ENCODE results near the gene PVALEF.

The PVALEF gene

DNA sequence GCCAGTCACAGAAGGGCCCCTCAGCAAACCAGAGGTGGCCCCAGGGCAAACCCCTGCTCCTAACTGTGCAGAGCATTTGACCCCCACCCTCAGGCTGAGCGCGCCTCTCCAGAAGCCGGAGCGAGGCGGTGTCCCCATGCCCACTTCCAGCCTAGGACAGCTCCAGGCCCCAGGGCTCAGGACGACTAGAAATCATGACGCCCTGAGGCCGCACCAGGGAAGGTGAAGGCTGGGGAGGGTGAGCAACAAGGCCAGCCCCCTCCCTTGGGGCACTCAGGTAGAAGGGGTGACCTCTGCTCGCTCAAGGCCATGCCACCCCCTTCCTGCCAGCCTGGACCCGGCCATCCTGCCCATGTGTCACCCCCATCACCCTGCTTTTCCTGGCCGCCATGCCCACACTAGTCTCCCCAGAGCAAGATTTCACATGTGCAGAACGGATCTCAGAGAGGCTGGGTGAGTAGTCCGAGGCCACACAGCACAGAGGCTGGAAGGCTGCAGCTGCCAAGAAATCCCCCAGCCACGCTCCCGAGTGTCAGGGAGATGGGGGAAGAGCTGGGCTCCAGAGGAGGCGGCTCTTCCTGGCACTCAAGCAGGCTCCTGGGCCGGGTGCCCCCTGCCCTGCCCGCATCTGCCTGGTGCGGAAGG lies 2.1 kb upstream of the PVALEF start:
- FAIRE-seq, result no peak

DNA sequence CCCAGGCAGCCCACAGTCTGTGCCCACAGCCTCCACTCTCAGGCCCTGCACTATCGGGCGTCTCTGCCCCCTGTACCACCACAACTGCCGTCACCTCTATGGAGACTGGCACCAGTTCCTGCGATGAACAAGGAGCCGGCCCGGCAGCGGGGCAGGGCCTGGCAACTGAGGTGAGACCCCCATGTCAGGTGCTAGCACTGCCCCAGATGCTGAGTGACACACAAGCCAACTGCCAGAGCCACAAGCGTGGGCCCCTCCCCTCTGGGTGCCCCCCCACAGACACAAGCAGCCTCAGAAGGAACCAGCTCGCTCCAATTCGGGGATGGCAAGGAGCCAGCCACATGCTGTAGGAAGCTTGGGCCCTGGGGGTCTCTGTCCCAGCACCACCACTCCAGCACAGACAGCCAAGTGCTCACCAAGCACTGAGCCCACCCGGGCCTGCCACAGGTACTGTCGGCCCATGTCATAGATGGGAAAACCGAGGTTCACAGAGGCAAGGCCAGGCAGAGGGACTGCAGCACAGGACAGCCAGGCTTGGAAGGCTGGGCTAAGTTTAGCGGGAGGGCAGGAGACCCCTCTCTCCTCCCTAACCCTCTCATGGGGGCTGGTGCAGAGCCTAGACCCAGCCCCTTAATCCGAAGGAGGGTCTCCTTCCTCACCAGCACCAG lies 1.5 kb upstream of the PVALEF start:
- no peak for FAIRE-seq

- no peak for FAIRE-seq
Observed at GRCh38 chr17:81164371-81165245, 699 bp upstream of the PVALEF start.

GRCh38 chr17:81166033-81166492 lies 756 bp downstream of the PVALEF start, which contains the start of gene AATK:
AATK (minus strand) TSS chr17:81166221; CDS start chr17:81165992, 229 bp downstream.
- FAIRE-seq, result no peak

DNA sequence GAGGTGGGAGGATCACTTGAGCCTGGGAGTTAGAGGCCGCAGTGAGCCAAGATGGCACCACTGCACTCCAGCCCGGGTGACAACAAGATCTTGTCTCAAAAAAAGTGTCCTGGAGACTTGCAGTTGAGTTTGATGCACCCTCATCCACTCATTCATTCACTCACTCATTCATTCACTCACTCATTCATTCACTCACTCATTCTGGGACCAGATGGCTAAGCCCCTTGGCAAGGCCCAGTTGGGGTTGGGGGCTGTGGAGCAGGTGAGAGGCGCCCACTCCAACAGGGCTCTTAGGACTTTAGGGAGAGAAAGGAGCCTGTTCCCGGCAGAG lies 1.9 kb downstream of the PVALEF start:
- FAIRE-seq, result no peak

DNA sequence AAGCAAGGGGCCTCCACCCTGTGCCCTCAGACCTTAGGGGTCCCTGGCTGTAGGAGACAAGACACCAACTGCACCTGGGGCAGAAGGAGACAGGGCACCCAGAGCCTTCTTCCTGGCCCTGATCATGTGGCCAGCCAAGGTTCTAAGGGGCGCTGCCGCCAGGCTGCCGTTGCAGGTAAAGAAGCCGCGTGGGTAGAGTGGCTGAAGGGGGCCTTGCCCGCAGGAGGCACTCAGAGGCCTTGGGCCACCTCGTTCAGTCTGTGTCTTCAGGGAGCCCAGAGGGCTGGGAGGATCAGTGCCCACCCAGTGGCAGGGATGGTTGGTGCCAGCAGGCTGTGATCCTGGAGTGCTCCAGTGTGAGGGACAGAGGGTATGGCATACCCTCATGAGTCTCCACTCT lies 2.3 kb downstream of the PVALEF start:
- FAIRE-seq, result no peak

DNA sequence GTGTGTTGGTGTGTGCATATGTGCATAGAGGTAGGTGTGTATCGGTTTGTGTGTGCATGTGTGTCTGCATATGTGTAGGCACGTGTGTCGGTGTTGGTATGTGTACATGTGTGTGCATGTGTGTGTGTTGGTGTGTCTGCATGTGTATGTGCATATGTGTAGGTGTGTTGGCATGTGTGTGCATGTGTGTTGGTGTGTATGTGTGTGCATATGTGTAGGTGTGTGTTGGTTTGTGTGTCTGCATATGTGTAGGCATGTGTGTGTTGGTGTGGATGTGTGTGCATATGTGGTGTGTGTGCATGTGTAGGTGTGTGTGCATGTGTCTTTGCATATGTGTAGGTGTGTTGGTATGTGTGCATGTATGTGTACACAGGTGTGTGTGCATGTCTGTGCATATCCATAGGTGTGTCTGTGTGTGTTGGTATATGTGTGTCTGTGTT lies 4.6 kb downstream of the PVALEF start:
- no peak for FAIRE-seq

GRCh38 chr17:81170727-81171494 lies 5.6 kb downstream of the PVALEF start:
- FAIRE-seq, result no peak

DNA sequence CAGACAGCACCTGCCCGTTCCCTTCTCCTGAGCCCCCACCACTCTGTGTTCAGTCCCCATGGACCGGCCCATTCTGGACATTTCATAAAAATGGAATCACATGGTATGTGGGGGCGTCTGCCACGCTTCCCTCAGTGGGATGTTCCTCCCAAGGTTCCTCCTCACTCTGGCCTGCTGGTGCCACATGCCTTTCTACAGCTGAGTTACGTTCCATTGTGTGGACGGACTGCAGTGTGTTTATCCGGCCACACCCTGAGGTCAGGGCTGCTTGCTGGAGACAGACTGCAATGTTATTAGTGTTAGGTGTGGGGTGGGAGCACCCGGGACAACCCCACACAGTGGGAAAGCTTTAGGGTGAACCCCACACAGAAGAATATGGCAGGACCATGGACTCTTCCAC lies 6.6 kb downstream of the PVALEF start:
- FAIRE-seq, result no peak

DNA sequence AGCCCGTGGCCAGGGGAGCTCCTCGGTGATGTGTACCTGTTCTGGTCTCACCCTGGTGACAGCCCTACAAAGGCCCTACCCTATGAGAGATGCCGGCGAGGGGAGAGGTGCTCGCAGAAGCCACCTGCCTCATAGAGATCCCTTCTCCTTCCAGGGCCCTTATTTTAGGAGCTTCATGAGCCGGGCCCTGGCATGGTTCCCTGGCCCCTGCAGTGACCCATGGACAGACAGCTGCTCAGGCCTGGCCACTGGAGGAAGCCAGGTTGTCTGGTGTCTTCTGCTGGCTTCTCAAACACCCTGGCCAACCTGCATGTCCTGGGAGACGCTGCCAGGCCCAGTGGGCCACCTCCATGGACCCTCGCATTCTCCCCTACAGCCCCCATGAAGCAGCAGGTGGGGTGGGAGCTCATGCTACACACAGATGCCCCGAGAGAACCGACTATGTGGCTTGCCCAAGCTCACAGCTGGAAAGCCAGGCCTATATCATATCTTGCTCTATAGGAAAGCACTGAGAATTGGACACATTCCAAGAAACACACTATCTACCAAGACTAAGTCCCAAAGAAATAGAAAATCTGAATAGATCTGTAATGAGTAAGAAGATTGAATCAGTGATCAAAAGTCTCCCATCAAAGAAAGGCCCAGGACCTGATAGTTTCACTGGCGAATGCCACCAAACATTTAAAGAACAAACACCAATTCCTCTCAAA lies 7.9 kb downstream of the PVALEF start:
- FAIRE-seq, result no peak

DNA sequence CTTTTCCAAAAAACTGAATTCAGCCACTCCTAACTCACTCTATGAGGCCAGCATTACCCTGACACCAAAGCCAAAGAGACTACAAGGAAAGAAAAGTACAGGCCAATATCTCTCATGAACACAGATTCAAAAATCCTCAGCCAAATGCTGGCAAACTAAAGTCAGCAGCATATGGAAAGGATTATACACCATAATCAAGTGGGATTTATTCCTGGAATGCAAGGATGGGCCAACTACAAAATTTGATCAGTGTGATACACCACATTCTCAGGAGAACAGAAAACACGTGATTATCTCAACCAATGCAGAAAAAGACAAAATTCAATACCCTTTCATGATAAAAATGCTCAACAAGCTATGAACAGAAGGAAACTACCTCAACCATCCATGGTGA lies 8.5 kb downstream of the PVALEF start:
- no peak for FAIRE-seq

GRCh38 chr17:81176666-81177065 lies 11.4 kb downstream of the PVALEF start:
- FAIRE-seq, result no peak

DNA sequence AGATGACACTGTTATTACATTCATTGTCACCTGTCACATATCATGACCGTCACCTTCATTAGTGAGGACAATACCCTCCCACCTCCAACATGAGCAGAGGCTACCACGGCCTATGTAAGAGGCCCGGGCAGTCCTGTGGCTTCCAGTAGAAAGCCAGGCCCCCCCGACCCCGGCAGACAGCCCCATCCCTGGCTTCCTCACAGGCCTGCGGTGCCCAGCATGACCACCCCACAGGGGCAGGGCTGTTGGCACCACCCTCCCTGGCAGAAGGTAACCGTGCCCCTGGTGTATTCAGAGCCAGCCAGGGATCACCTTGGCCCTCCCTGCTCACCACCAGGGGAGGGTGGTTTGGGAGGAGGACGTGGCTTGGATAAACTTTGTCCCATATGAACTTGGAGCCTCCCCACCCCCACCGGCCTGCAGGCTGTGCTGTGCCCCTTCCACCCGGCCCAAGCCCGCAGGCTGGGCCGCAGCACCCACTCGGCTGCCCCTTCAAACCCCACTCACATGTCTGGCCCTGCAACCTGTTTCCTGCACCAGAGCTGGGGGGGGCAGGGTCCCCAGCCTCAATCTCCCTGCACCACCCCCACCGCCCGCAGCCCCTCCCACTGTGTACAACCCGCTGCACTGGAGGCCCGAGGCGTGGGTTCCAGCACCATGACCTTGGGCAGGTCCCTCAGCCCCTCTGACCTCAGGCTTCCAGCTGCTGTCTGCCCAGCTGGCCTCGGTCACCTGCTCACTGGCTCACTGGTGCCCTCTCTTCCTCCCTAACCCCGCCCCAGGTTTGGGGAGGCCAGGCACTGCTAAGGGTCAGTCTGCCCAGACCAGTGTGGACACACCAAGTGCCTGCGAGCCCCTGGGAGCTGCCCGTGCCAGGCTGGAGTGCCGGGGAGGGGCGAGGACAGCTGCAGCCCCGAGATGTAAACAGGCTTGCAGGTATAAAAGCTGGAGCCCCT lies 13.1 kb downstream of the PVALEF start:
- FAIRE-seq, result no peak

- FAIRE-seq, result no peak
Observed at GRCh38 chr17:81179220-81179619, 13.9 kb downstream of the PVALEF start.

DNA sequence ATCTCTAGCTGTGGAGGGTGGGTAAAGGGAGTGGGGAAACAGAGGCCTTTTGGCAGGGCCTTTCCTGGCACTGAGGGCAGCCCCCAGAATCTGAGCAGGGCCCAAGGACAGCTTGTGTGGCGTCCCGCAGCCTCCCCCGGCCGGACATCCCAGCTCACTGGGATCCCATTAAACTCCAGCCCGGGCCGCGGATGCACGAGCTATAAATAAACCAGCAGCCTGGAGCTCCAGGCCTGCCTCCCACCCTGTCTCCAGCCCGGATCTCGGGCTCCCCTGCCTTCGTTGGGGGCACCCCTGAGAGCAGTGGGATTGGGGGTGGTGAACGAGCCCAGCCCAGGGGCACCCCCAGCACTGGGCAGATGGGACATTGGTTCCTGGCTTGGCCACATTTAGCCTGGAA lies 14.6 kb downstream of the PVALEF start:
- no peak for FAIRE-seq

GRCh38 chr17:81180836-81181810 lies 15.8 kb downstream of the PVALEF start:
- FAIRE-seq, result no peak

GRCh38 chr17:81181811-81182185 lies 16.5 kb downstream of the PVALEF start:
- FAIRE-seq, result no peak

GRCh38 chr17:81182596-81182995 lies 17.3 kb downstream of the PVALEF start:
- FAIRE-seq, result no peak

GRCh38 chr17:81183316-81183715 lies 18.0 kb downstream of the PVALEF start:
- FAIRE-seq, result no peak

DNA sequence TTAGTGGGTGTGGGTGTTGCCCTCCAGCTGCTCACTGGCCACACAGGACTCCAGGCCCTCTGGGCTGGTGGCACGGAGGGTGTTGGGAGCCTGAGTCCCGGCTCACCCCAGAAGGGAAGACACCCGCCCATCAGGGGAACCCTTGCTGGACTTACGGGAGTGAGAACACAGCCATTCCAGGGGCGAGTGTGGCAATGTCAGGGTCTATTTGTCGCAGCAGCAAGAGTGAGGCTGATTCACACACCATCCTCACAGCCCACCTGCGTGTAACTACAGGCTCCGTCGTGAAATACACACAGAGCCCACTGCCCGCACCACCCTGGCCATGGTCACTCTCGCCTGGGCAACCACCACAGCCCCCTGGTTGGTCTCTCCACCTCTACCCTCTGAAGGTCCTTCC lies 18.5 kb downstream of the PVALEF start:
- no peak for FAIRE-seq
